ENCODE results near the gene RNPEPL1. TPM values are rescaled to one million over a fixed set of nuclear protein-coding genes. Genes with fewer than 3 reads are reported as not detected.
A peak's percentile ranks its signal among the peaks of the same experiment; 100 is the strongest.

The RNPEPL1 gene
- total and polyA plus RNA-seq, 10 of the 15 experiments (the other 5 are each of a cell fraction or from before 2014, with no cell fraction given) = 0.24 to 49.5 (median 6.8) TPM

DNA sequence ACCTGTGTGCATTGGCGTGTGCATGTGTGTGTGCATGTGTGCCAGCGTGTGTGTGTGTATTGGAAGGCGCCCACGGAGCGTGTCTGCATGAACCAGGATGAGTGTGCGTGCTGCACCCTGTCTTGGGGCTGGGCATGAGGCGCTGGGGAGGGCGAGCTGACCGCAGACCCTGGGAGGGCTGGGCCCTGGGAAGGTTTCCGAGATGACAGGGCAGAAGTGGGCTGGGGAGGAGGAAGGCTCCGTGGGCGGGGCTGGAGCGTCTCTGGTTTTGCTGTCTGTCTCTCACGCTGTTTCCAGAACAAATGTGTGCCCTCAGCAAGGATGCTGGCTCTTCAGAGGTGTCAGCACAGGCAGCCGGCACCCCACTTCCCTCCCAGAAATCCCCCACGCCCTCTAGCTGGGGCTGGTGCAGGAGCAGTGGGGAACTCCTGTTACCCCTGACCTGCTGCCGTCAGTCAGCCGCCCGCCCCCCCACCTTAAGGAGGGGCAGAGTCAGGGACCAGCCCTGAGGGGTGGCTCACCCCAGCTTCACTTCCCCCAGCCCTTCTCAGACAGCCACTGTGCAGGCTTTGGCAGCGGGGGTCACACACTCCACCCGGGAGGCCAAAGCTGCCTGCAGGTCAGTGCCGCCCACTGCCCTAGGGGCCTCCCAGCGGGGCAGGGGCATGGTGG is 56.8 kb downstream of the RNPEPL1 start, which contains the start of gene GPR35 (continued):
- TF ChIP-seq RUNX3 (IDR thresholded peaks at IDR 0.05; ENCODE audit: low read length) = peak; percentile 65
- peak; percentile 44 for TF ChIP-seq RELA (IDR thresholded peaks at IDR 0.05; ENCODE audit: borderline replicate concordance, partially characterized antibody)
- TF ChIP-seq IKZF1 (conservative IDR thresholded peaks at IDR 0.05) = peak; percentile 40; the same call in 1 of the 2 replicates

DNA sequence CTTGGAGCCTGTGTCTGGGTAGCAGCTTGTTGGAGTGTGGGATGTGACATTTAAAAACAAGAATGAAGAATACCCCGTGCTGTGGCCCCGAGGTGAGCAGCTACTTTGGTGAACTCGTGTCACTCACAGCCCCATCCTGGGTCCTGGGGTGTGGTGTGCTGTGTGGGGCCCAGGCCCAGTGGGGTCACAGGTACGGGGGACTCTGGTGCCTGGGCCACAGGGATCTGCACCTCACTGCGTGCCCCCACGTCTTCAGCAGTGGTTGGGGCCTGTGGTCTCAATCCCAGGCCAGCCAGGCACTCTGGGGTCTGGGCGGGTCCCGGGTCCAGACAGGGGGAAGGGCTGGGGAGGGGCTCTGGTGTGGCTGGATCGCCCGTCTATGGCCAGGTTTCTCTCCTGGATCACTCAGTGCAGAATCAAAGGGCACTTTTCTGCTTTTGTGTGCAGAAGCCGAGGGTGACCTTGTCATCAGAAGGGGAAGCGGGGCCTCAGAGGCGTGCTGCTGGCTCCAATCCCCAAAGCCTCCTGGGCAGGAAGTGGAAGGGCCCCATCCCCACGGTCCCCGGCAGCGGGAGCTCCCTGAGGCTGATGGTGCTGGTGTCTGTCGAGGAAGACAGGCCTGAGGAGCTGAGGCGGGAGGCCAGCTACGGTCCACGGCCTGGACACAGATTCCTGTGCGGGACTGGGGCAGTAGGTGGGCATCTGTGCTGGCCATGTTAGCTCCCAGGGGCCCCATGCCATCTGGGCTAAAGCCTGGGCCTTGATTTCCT is 58.4 kb downstream of the RNPEPL1 start:
- Histone ChIP-seq H3K27ac (ENCODE audit: control insufficient read depth, insufficient read depth) (no peak overlapping the region), H4K20me1 (ENCODE audit: control insufficient read depth, insufficient read depth) (no peaks in the 10 kb centered on the region), H3K4me1 (ENCODE audit: control insufficient read depth, insufficient read depth, low read length) (peaks cover 30% of the 10 kb centered on the region), H3K79me2 (ENCODE audit: control insufficient read depth, insufficient read depth, low read length) (no peaks in the 10 kb centered on the region), H2AFZ (ENCODE audit: control insufficient read depth, low read depth, low read length) (no peak overlapping the region; the same call in 1 of the 2 replicates), H3K9ac (ENCODE audit: control insufficient read depth, insufficient read depth, low read length) (no peak overlapping the region; the same call in 1 of the 2 replicates), H3K9me3 (replicated peaks; ENCODE audit: control insufficient read depth, insufficient read depth, low read length) (no peaks in the 10 kb centered on the region; the same call in 2 of the 3 replicates), H3K4me3 (no peak overlapping the region), H3K36me3 (ENCODE audit: control insufficient read depth in 2 of 2, insufficient read depth in 2 of 2, low read length in 1 of 2) (no peaks in the 10 kb centered on the region), H3K27me3 (replicated peaks in 1 of 2; ENCODE audit: control insufficient read depth in 2 of 2, insufficient read depth in 2 of 2, low read length in 1 of 2) (no peaks in the 10 kb centered on the region), H3K4me2 (ENCODE audit: control insufficient read depth, insufficient read depth) (peak overlapping the region; percentile 35; the same call in 1 of the 2 replicates)
- in situ Hi-C loops (cut with MboI) (no loop called here), intact Hi-C loops (cut with micrococcal nuclease; ENCODE audit: unreplicated experiment) (no loop called here)
- ChIA-PET POLR2A (interaction anchor here (0.6 to 0.9 kb wide), 3 partner anchors 41 to 180 kb away, joined by 3 read pairs; partner anchors contain the start of gene CAPN10), CTCF (interaction anchor here (1.3 kb wide), 1 partner anchor 40 kb away, joined by 3 read pairs; the partner anchor contains the start of gene CAPN10), RAD21 (ENCODE audit: unreplicated experiment) (no interaction called here), SMC1A (ENCODE audit: uncharacterized antibody, unreplicated experiment) (no interaction called here)
- ATAC-seq = peak; percentile 25
- BruUV-seq (replicated peaks) = no TSS peak
- FAIRE-seq = peak; percentile 56
- DNase-seq (ENCODE audit: low read depth, low spot score) = no peak
- WGBS (ENCODE audit: insufficient coverage, insufficient replicate concordance, low lambda C conversion rate, missing lambda C conversion rate) = 43% methylated on average over 21 of the region's 21 CpGs
- 0 out of 2 replicates have a peak, but pooled peaks have one; percentile 30 for TF ChIP-seq IKZF1 (conservative IDR thresholded peaks at IDR 0.05)
- TF ChIP-seq SMARCA5 (IDR thresholded peaks at IDR 0.05) = no peak
- no peak for TF ChIP-seq NFXL1 (IDR thresholded peaks at IDR 0.05; ENCODE audit: borderline replicate concordance)
- TF ChIP-seq SPI1 (IDR thresholded peaks at IDR 0.05; ENCODE audit: borderline replicate concordance, insufficient read depth, low read depth, low read length) = peak; percentile 81
- no peak for TF ChIP-seq MTA2 (IDR thresholded peaks at IDR 0.05; ENCODE audit: low read depth)
- TF ChIP-seq, protein P1, sequence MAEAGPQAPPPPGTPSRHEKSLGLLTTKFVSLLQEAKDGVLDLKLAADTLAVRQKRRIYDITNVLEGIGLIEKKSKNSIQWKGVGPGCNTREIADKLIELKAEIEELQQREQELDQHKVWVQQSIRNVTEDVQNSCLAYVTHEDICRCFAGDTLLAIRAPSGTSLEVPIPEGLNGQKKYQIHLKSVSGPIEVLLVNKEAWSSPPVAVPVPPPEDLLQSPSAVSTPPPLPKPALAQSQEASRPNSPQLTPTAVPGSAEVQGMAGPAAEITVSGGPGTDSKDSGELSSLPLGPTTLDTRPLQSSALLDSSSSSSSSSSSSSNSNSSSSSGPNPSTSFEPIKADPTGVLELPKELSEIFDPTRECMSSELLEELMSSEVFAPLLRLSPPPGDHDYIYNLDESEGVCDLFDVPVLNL (IDR thresholded peaks at IDR 0.05; ENCODE audit: low read depth, low read length) = no peak
- peak in 1 of 2 experiments; percentile 39; a peak in 1 of 4 replicates for TF ChIP-seq BHLHE40 (IDR thresholded peaks at IDR 0.05; ENCODE audit: borderline replicate concordance in 1 of 2, low read depth in 2 of 2, low read length in 1 of 2)
- no peak for TF ChIP-seq PBX3 (IDR thresholded peaks at IDR 0.05; ENCODE audit: insufficient replicate concordance, low read depth, low read length)
- TF ChIP-seq MEF2A (IDR thresholded peaks at IDR 0.05; ENCODE audit: insufficient read depth, low read depth, low read length) = no peak
- TF ChIP-seq RUNX3 (IDR thresholded peaks at IDR 0.05; ENCODE audit: low read length) = 0 out of 2 replicates have a peak, but pooled peaks have one; percentile 3
- TF ChIP-seq, protein P2, sequence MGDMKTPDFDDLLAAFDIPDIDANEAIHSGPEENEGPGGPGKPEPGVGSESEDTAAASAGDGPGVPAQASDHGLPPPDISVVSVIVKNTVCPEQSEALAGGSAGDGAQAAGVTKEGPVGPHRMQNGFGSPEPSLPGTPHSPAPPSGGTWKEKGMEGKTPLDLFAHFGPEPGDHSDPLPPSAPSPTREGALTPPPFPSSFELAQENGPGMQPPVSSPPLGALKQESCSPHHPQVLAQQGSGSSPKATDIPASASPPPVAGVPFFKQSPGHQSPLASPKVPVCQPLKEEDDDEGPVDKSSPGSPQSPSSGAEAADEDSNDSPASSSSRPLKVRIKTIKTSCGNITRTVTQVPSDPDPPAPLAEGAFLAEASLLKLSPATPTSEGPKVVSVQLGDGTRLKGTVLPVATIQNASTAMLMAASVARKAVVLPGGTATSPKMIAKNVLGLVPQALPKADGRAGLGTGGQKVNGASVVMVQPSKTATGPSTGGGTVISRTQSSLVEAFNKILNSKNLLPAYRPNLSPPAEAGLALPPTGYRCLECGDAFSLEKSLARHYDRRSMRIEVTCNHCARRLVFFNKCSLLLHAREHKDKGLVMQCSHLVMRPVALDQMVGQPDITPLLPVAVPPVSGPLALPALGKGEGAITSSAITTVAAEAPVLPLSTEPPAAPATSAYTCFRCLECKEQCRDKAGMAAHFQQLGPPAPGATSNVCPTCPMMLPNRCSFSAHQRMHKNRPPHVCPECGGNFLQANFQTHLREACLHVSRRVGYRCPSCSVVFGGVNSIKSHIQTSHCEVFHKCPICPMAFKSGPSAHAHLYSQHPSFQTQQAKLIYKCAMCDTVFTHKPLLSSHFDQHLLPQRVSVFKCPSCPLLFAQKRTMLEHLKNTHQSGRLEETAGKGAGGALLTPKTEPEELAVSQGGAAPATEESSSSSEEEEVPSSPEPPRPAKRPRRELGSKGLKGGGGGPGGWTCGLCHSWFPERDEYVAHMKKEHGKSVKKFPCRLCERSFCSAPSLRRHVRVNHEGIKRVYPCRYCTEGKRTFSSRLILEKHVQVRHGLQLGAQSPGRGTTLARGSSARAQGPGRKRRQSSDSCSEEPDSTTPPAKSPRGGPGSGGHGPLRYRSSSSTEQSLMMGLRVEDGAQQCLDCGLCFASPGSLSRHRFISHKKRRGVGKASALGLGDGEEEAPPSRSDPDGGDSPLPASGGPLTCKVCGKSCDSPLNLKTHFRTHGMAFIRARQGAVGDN (IDR thresholded peaks at IDR 0.05) = peak; percentile 33; the same call in 1 of the 2 replicates
- TF ChIP-seq EED (IDR thresholded peaks at IDR 0.05; ENCODE audit: low read depth) = 0 out of 2 replicates have a peak, but pooled peaks have one; percentile 41

All from GM12878 (cell line).